Caco-2 (cell line): ENCODE data around the gene CCDC102B. TPM values are rescaled to one million over a fixed set of nuclear protein-coding genes. Genes with fewer than 3 reads are reported as not detected.

Experiments used
- BruUV-seq: library from RNA; stranded (reverse); fragments of 400-500 nt; replicated peaks from 2 replicates; lab custom pipeline; 2021; lab: Mats Ljungman, UMichigan
- CTCF ChIA-PET: fragments of 300-600 bp; sonication (Branson Sonifier 250); formaldehyde crosslinking; loops from one replicate; lab custom pipeline; 2022; ENCODE audit warnings: antibody characterized with exemption; lab: Charles Lee
- POLR2A ChIA-PET: fragments of 300-600 bp; sonication (Branson Sonifier 250); formaldehyde crosslinking; loops from one replicate; lab custom pipeline; 2022; ENCODE audit warnings: antibody characterized with exemption; lab: Charles Lee
- DNase-seq, 2 experiments: peaks; one replicate each; pipeline versions ENCODE4 v3.0.0 to v3.0.0-alpha.2; 2020 to 2022
- H3K27me3 ChIP-seq: replicated peaks from 2 replicates; pipeline ENCODE4 v1.6.0; 2011; ENCODE audit warnings: low read length; ENCODE audit not compliant: control insufficient read depth, insufficient read depth
- H3K36me3 ChIP-seq: 2 replicates; pipeline ENCODE4 v1.5.1; 2011; ENCODE audit warnings: low read length; ENCODE audit not compliant: control insufficient read depth, insufficient read depth
- H3K4me1 ChIP-seq: fragments of 250-450 bp; sonication (Bioruptor Pico); 2 replicates; pipeline ENCODE4 v1.5.1; 2020; ENCODE audit warnings: mild to moderate bottlenecking
- H3K4me3 ChIP-seq: 2 replicates; pipeline ENCODE4 v1.5.1; 2011; ENCODE audit warnings: low read depth, mild to moderate bottlenecking, control low read depth, low read length
- H3K9me3 ChIP-seq: fragments of 250-450 bp; sonication (Bioruptor Pico); 2 replicates; pipeline ENCODE4 v1.5.1; 2020; ENCODE audit warnings: mild to moderate bottlenecking, moderate library complexity
- H3K27ac Mint-ChIP-seq: one replicate; pipeline ENCODE4 v1.8.0; 2022; ENCODE audit warnings: mixed read lengths; ENCODE audit not compliant: unreplicated experiment
- H3K27me3 Mint-ChIP-seq: one replicate; pipeline ENCODE4 v1.8.0; 2022; ENCODE audit warnings: mixed read lengths; ENCODE audit not compliant: insufficient read depth, unreplicated experiment
- H3K36me3 Mint-ChIP-seq: one replicate; pipeline ENCODE4 v1.8.0; 2022; ENCODE audit warnings: mild to moderate bottlenecking, mixed read lengths; ENCODE audit not compliant: insufficient read depth, unreplicated experiment
- H3K4me1 Mint-ChIP-seq: one replicate; pipeline ENCODE4 v1.8.0; 2022; ENCODE audit warnings: low read depth, mixed read lengths; ENCODE audit not compliant: unreplicated experiment
- H3K4me3 Mint-ChIP-seq: one replicate; pipeline ENCODE4 v1.8.0; 2022; ENCODE audit warnings: mild to moderate bottlenecking, moderate library complexity, mixed read lengths; ENCODE audit not compliant: unreplicated experiment
- H3K9me3 Mint-ChIP-seq: one replicate; pipeline ENCODE4 v1.8.0; 2022; ENCODE audit warnings: mixed read lengths; ENCODE audit not compliant: unreplicated experiment
- intact Hi-C: fragments of 100-400 bp; cut with micrococcal nuclease; formaldehyde crosslinking; loops from one replicate; pipeline ENCODE4 v1.10.0; 2022; ENCODE audit not compliant: unreplicated experiment
- total RNA-seq: library from RNA; stranded (reverse); gene quantifications from 2 replicates; pipeline ENCODE4 v1.2.3, GENCODE V29; 2022
- TF ChIP-seq, protein P1 (sequence below), 2 experiments: fragments of 200-600 bp in 1 of 2; IDR thresholded peaks; 1 replicate in 1 of 2; 2 replicates in 1 of 2; pipeline versions ENCODE4 v1.5.1 to v1.8.0; 2011 to 2022; ENCODE audit warnings: antibody characterized with exemption in 1 of 2, control low read depth in 1 of 2, inconsistent platforms in 1 of 2, low read depth in 1 of 2, low read length in 1 of 2, mild to moderate bottlenecking in 1 of 2, moderate library complexity in 1 of 2; ENCODE audit not compliant: insufficient read depth in 1 of 2, severe bottlenecking in 1 of 2, unreplicated experiment in 1 of 2

Gene CCDC102B
- total RNA-seq, 1 experiment from 2014 or later = 1.1 TPM

DNA sequence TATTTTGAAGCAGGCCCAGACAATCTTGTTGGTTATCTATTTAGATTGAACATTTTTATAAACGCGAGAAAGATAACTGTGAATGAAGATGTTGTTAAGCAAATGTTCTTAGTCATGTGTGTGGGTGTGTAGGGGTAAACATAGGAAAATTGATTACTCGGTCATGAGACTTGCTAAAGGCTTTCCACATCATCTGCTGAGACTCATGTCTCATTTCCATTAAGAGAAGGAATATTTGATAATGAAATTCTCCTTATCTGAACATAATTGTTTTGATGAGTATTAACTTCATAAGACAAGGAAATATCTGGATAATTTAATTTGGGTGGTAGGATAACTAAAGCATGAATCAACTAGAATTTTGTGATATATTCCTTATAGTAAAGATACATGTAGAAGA is 19.7 kb downstream of the CCDC102B start:
- H3K36me3 Mint-ChIP-seq = no peaks in the 10 kb centered on the region
- TF ChIP-seq, protein P1, sequence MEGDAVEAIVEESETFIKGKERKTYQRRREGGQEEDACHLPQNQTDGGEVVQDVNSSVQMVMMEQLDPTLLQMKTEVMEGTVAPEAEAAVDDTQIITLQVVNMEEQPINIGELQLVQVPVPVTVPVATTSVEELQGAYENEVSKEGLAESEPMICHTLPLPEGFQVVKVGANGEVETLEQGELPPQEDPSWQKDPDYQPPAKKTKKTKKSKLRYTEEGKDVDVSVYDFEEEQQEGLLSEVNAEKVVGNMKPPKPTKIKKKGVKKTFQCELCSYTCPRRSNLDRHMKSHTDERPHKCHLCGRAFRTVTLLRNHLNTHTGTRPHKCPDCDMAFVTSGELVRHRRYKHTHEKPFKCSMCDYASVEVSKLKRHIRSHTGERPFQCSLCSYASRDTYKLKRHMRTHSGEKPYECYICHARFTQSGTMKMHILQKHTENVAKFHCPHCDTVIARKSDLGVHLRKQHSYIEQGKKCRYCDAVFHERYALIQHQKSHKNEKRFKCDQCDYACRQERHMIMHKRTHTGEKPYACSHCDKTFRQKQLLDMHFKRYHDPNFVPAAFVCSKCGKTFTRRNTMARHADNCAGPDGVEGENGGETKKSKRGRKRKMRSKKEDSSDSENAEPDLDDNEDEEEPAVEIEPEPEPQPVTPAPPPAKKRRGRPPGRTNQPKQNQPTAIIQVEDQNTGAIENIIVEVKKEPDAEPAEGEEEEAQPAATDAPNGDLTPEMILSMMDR (IDR thresholded peaks at IDR 0.05; ENCODE audit: insufficient read depth in 1 of 2, low read depth in 1 of 2, low read length in 1 of 2, severe bottlenecking in 1 of 2, unreplicated experiment in 1 of 2) = no peak
- BruUV-seq = no TSS peak
- H3K27me3 Mint-ChIP-seq = no peaks in the 10 kb centered on the region
- H3K4me1 Mint-ChIP-seq = no peaks in the 10 kb centered on the region
- intact Hi-C loops = no loop called here
- ChIA-PET CTCF (no interaction called here), POLR2A (no interaction called here)
- H3K9me3 ChIP-seq = no peaks in the 10 kb centered on the region
- no peak overlapping the region for H3K4me3 Mint-ChIP-seq
- no peak for DNase-seq
- no peaks in the 10 kb centered on the region for H3K9me3 Mint-ChIP-seq
- no peak overlapping the region for H3K4me3 ChIP-seq
- no peaks in the 10 kb centered on the region for H3K36me3 ChIP-seq
- no peak overlapping the region for H3K27ac Mint-ChIP-seq
- no peaks in the 10 kb centered on the region for H3K27me3 ChIP-seq
- no peaks in the 10 kb centered on the region for H3K4me1 ChIP-seq

DNA sequence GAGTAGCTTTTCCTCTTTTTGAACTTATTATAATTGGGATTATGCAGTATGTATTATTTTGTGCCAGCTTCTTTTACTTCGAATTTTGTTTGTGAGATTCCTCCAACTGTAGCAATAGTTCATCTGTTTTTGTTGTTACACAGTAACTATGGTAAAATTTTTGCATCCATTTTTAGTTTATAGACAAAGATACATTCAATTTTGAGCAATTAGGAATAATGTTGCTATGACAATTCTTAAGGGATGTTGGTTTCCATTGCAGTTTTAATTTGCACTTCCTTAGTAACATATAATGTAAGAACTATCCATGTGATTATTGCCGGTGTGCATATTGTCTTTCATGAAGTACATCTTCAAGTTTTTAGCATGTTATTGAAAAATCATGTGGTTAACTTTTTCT is 20.7 kb downstream of the CCDC102B start:
- BruUV-seq = no TSS peak
- CTCF ChIA-PET = no interaction called here
- Histone ChIP-seq H3K27me3 (no peaks in the 10 kb centered on the region), H3K4me1 (no peaks in the 10 kb centered on the region), H3K4me3 (no peak overlapping the region), H3K36me3 (no peaks in the 10 kb centered on the region), H3K9me3 (no peaks in the 10 kb centered on the region)
- POLR2A ChIA-PET = no interaction called here
- TF ChIP-seq, protein P1 (IDR thresholded peaks at IDR 0.05; ENCODE audit: insufficient read depth in 1 of 2, low read depth in 1 of 2, low read length in 1 of 2, severe bottlenecking in 1 of 2, unreplicated experiment in 1 of 2) = no peak
- no peak for DNase-seq
- H3K36me3 Mint-ChIP-seq = no peaks in the 10 kb centered on the region
- H3K4me1 Mint-ChIP-seq = no peaks in the 10 kb centered on the region
- intact Hi-C loops = no loop called here
- H3K9me3 Mint-ChIP-seq = no peaks in the 10 kb centered on the region
- H3K4me3 Mint-ChIP-seq = no peak overlapping the region
- no peak overlapping the region for H3K27ac Mint-ChIP-seq
- H3K27me3 Mint-ChIP-seq = no peaks in the 10 kb centered on the region

DNA sequence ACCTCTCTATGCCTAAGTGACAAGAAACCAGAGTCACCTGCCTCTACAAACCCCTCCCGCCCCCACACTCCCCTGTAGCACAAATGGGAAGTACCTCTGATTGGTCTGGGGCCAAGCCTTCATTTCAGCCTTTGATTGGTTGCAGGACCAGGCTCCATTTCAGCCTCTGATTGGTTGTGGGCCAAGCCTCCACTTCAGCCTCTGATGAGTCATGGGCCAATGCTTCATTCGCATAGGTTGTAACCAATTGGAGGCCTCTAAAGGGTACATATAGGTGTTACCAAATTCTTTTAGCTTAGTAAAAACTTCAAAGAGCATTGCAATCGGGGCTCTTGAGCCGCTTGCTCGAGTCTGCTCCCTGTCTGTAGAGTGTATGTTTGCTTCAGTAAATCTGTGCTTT is 25.0 kb downstream of the CCDC102B start:
- H3K36me3 Mint-ChIP-seq = no peaks in the 10 kb centered on the region
- no peak overlapping the region for H3K4me3 Mint-ChIP-seq
- no peaks in the 10 kb centered on the region for H3K9me3 Mint-ChIP-seq
- Histone ChIP-seq H3K9me3 (no peaks in the 10 kb centered on the region), H3K4me3 (no peak overlapping the region), H3K36me3 (no peaks in the 10 kb centered on the region), H3K27me3 (no peaks in the 10 kb centered on the region), H3K4me1 (no peaks in the 10 kb centered on the region)
- H3K4me1 Mint-ChIP-seq = no peaks in the 10 kb centered on the region
- CTCF ChIA-PET = no interaction called here
- no TSS peak for BruUV-seq
- intact Hi-C loops = no loop called here
- POLR2A ChIA-PET = no interaction called here
- DNase-seq = no peak
- no peak overlapping the region for H3K27ac Mint-ChIP-seq
- peaks cover 3% of the 10 kb centered on the region for H3K27me3 Mint-ChIP-seq
- TF ChIP-seq, protein P1 (IDR thresholded peaks at IDR 0.05; ENCODE audit: insufficient read depth in 1 of 2, low read depth in 1 of 2, low read length in 1 of 2, severe bottlenecking in 1 of 2, unreplicated experiment in 1 of 2) = no peak
